HepG2 (cell line): ENCODE data around the gene DNAJA3. TPM values are rescaled to one million over a fixed set of nuclear protein-coding genes. Genes with fewer than 3 reads are reported as not detected.

Source experiments
- ATAC-seq: fragments of 200-7000 bp; cut with Tn5 transposase; 3 replicates; pipeline ENCODE4 v1.9.1; 2020; ENCODE audit warnings: mild to moderate bottlenecking, moderate library complexity
- BruUV-seq: library from RNA; stranded (reverse); fragments of 400-500 nt; replicated peaks from 2 replicates; lab custom pipeline; 2021; lab: Mats Ljungman, UMichigan
- CTCF ChIA-PET: fragments of 300-600 bp; formaldehyde crosslinking; extraction: SDS; loops from one replicate; lab custom pipeline; 2021; ENCODE audit warnings: low total read pairs, inconsistent platforms, low intra/inter-chr PET ratio; lab: Yijun Ruan, JAX
- POLR2A ChIA-PET: fragments of 350-600 bp; sonication (Branson Sonifier 250); formaldehyde crosslinking; loops from one replicate; lab custom pipeline; 2020; ENCODE audit warnings: antibody characterized with exemption, inconsistent platforms; lab: Yijun Ruan, JAX
- DNase-seq: peaks from one replicate; pipeline ENCODE4 v3.0.0-alpha.2; 2015; ENCODE audit warnings: low spot score
- FAIRE-seq: peaks from 3 replicates; lab custom pipeline; 2011; peaks lifted over from hg19 to GRCh38; lab: Jason Lieb, UNC
- H2AFZ ChIP-seq: one replicate; pipeline ENCODE4 v1.6.1; 2011; ENCODE audit warnings: low read length, inconsistent platforms
- H3K27ac ChIP-seq: fragments of 300-600 bp; 3 replicates; pipeline ENCODE4 v1.8.0; 2011; ENCODE audit warnings: mixed run types, mild to moderate bottlenecking, mixed read lengths, low read length, inconsistent platforms; ENCODE audit not compliant: insufficient read depth; ENCODE audit errors: extremely low read length
- H3K27me3 ChIP-seq, 2 experiments: fragments of 200-600 bp in 1 of 2; 2 replicates in 1 of 2; 3 replicates in 1 of 2; pipeline versions ENCODE4 v1.6.0 to v1.8.0; 2011; ENCODE audit warnings: low read length in 2 of 2, mild to moderate bottlenecking in 2 of 2, moderate library complexity in 2 of 2, inconsistent platforms in 1 of 2; ENCODE audit not compliant: insufficient read depth in 2 of 2, control insufficient read depth in 1 of 2
- H3K36me3 ChIP-seq, 2 experiments: fragments of 200-600 bp in 1 of 2; replicated peaks in 1 of 2; 2 replicates in 1 of 2; 3 replicates in 1 of 2; pipeline versions ENCODE4 v1.5.1 to v1.8.0; 2011; ENCODE audit warnings: low read length in 2 of 2, inconsistent platforms in 1 of 2; ENCODE audit not compliant: insufficient read depth in 2 of 2, control insufficient read depth in 1 of 2
- H3K4me1 ChIP-seq: 2 replicates; pipeline ENCODE4 v1.5.1; 2012; ENCODE audit warnings: low read length, inconsistent platforms; ENCODE audit not compliant: insufficient read depth
- H3K4me2 ChIP-seq: 2 replicates; pipeline ENCODE4 v1.6.0; 2011; ENCODE audit warnings: low read depth, low read length, inconsistent platforms
- H3K4me3 ChIP-seq, 3 experiments: fragments of 200-600 bp in 1 of 3; sonication (generic), shearing (Covaris generic) in 1 of 3; replicated peaks in 1 of 3; 2 replicates each; pipeline ENCODE4 v1.5.1; 2011 to 2016; ENCODE audit warnings: low read length in 3 of 3, inconsistent platforms in 2 of 3, low read depth in 2 of 3, mild to moderate bottlenecking in 2 of 3, control low read depth in 1 of 3, mixed read lengths in 1 of 3; ENCODE audit not compliant: insufficient read depth in 1 of 3
- H3K79me2 ChIP-seq: one replicate; pipeline ENCODE4 v1.6.1; 2011; ENCODE audit warnings: low read length, inconsistent platforms; ENCODE audit not compliant: insufficient read depth
- H3K9ac ChIP-seq: 2 replicates; pipeline ENCODE4 v1.6.0; 2011; ENCODE audit warnings: mild to moderate bottlenecking, low read depth, low read length, inconsistent platforms; ENCODE audit not compliant: insufficient read depth
- H3K9me3 ChIP-seq: 2 replicates; pipeline ENCODE4 v1.5.1; 2012; ENCODE audit warnings: mild to moderate bottlenecking, low read length
- H4K20me1 ChIP-seq: 2 replicates; pipeline ENCODE4 v1.6.0; 2011; ENCODE audit warnings: inconsistent platforms, mild to moderate bottlenecking, low read length, moderate library complexity; ENCODE audit not compliant: insufficient read depth
- ATM ChIP-seq: fragments of 450-650 bp; IDR thresholded peaks from 2 replicates; pipeline ENCODE4 v1.7.1; 2017; ENCODE audit warnings: mild to moderate bottlenecking, borderline replicate concordance
- ZNF629 ChIP-seq: sonication (generic); formaldehyde crosslinking; conservative IDR thresholded peaks from 2 replicates; pipeline ENCODE4 v1.5.0; 2020; ENCODE audit warnings: missing genetic modification reagents
- ZNF660 ChIP-seq: sonication (generic); formaldehyde crosslinking; IDR thresholded peaks from 2 replicates; pipeline ENCODE4 v1.5.1; 2020; ENCODE audit warnings: mild to moderate bottlenecking, low read depth, missing genetic modification reagents, borderline replicate concordance
- WGBS: methylation state at CpG from one replicate; pipeline ENCODE4 v1.1.6; 2017; ENCODE audit warnings: low lambda C conversion rate; 5-methylcytosine and 5-hydroxymethylcytosine counted together
- in situ Hi-C: cut with HindIII; loops from 2 replicates; pipeline ENCODE4 v1.10.0; 2017; ENCODE audit warnings: low pct_unique_long_range_greater_than_20kb; ENCODE audit not compliant: extremely low pct_ligation_motif_present
- intact Hi-C: fragments of 100-400 bp; cut with micrococcal nuclease; formaldehyde crosslinking; loops from one replicate; pipeline ENCODE4 v1.10.0; 2022; ENCODE audit not compliant: unreplicated experiment
- polyA plus RNA-seq, 8 experiments: library from polyadenylated mRNA; depleted of rRNA in 3 of 8; stranded (reverse) in 7 of 8; unstranded in 1 of 8; fragments of >200 nt; fragmentation: Illumina TruSeq in 4 of 8; extraction: Trizol in 4 of 8; gene quantifications; 2 replicates each; pipeline versions ENCODE4 v1.2.1 to v1.2.3, GENCODE V29; 2011 to 2016; ENCODE audit warnings: low read depth in 4 of 8, missing spikeins in 1 of 8, mixed read lengths in 1 of 8; ENCODE audit not compliant: insufficient read depth in 1 of 8
- total RNA-seq, 5 experiments: library from RNA; depleted of rRNA; stranded (reverse); fragments of >200 nt; fragmentation: Illumina TruSeq; extraction: Trizol; gene quantifications; 2 replicates each; pipeline ENCODE4 v1.2.3, GENCODE V29; 2016; ENCODE audit warnings: low read depth in 1 of 5
- TF ChIP-seq, protein P1 (sequence below): sonication (generic); formaldehyde crosslinking; IDR thresholded peaks from 2 replicates; pipeline ENCODE4 v1.4.0; 2020; ENCODE audit warnings: missing genetic modification reagents
- TF ChIP-seq, protein P2 (sequence below): sonication (generic); formaldehyde crosslinking; IDR thresholded peaks from 2 replicates; pipeline ENCODE4 v1.5.0; 2020; ENCODE audit warnings: mild to moderate bottlenecking, missing genetic modification reagents
- TF ChIP-seq, protein P3 (sequence below): sonication (generic); formaldehyde crosslinking; IDR thresholded peaks from 2 replicates; pipeline ENCODE4 v1.4.0; 2020; ENCODE audit warnings: mild to moderate bottlenecking, missing genetic modification reagents

The DNAJA3 gene
- total and polyA plus RNA-seq, 2 of the 13 experiments (the other 11 are each of a cell fraction or from before 2014, with no cell fraction given) = 77.0 to 83.3 TPM

DNA sequence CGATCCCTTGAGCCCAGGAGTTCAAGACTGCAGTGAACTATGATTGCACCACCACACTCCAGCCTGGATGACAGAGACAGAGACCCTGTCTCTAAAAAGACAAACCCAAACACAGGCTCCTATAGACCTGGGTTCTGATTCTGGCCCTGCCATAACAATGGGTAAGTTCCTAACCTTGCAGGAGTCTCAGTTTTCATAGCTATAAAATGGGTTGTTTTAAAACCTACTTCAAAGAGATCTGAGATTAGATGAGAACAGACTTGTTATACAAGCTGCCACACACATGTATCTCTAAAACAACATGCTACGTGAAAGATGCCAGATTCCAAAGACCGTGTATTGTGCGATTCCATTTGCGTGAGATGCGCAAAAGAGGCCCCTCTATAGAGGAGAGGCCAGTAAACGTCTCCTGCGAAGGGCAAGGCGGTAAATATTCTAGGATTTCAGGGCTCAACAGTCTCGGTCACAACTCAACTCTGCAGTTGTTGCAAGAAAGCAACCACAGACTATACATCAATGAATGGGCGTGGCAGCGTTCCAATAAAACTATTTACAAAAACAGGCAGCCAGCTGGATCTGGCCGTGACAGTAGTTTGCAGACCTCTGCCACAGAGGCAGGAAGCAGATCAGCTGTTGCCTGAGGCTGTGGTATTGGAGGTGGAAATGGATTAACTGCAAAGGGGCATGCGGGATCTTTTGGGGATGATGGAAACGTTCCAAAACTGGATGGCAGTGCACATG lies 15.2 kb upstream of the DNAJA3 start:
- CTCF ChIA-PET = interaction anchor here (0.7 kb wide), 1 partner anchor 52 kb away, joined by 3 read pairs; no protein-coding TSS in a partner anchor
- H2AFZ ChIP-seq = no peak overlapping the region
- H3K36me3 ChIP-seq = peaks cover 5 to 25% of the 10 kb centered on the region in 2 experiments; a peak in 3 of 5 replicates
- H3K27ac ChIP-seq = no peak overlapping the region
- BruUV-seq = no TSS peak
- H3K79me2 ChIP-seq = peaks cover 14% of the 10 kb centered on the region
- H3K4me3 ChIP-seq = no peak overlapping the region
- H3K4me2 ChIP-seq = no peak overlapping the region
- H4K20me1 ChIP-seq = no peaks in the 10 kb centered on the region
- intact Hi-C loops = no loop called here
- TF ChIP-seq ATM = no peak
- TF ChIP-seq, protein P1, sequence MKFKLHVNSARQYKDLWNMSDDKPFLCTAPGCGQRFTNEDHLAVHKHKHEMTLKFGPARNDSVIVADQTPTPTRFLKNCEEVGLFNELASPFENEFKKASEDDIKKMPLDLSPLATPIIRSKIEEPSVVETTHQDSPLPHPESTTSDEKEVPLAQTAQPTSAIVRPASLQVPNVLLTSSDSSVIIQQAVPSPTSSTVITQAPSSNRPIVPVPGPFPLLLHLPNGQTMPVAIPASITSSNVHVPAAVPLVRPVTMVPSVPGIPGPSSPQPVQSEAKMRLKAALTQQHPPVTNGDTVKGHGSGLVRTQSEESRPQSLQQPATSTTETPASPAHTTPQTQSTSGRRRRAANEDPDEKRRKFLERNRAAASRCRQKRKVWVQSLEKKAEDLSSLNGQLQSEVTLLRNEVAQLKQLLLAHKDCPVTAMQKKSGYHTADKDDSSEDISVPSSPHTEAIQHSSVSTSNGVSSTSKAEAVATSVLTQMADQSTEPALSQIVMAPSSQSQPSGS (CRISPR knock-in tag) = no peak
- TF ChIP-seq ZNF629 = peak; percentile 65
- TF ChIP-seq, protein P2, sequence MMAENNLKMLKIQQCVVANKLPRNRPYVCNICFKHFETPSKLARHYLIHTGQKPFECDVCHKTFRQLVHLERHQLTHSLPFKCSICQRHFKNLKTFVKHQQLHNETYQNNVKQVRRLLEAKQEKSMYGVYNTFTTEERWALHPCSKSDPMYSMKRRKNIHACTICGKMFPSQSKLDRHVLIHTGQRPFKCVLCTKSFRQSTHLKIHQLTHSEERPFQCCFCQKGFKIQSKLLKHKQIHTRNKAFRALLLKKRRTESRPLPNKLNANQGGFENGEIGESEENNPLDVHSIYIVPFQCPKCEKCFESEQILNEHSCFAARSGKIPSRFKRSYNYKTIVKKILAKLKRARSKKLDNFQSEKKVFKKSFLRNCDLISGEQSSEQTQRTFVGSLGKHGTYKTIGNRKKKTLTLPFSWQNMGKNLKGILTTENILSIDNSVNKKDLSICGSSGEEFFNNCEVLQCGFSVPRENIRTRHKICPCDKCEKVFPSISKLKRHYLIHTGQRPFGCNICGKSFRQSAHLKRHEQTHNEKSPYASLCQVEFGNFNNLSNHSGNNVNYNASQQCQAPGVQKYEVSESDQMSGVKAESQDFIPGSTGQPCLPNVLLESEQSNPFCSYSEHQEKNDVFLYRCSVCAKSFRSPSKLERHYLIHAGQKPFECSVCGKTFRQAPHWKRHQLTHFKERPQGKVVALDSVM (CRISPR knock-in tag) = no peak
- TF ChIP-seq, protein P3, sequence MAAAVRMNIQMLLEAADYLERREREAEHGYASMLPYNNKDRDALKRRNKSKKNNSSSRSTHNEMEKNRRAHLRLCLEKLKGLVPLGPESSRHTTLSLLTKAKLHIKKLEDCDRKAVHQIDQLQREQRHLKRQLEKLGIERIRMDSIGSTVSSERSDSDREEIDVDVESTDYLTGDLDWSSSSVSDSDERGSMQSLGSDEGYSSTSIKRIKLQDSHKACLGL (CRISPR knock-in tag) = no peak
- TF ChIP-seq ZNF660 (CRISPR knock-in tag) = no peak
- TF ChIP-seq, all 625 proteins: peak for 1
- H3K9me3 ChIP-seq = no peaks in the 10 kb centered on the region
- no peak for DNase-seq
- ATAC-seq = no peak
- 98% methylated on average over 15 of the region's 15 CpGs for whole genome bisulfite sequencing
- H3K4me1 ChIP-seq = peaks cover 14% of the 10 kb centered on the region
- FAIRE-seq = no peak
- H3K9ac ChIP-seq = no peak overlapping the region
- in situ Hi-C loops = no loop called here
- POLR2A ChIA-PET = no interaction called here
- H3K27me3 ChIP-seq = no peaks in the 10 kb centered on the region; a peak in 1 of 5 replicates
